ENCODE results near the gene GPC6. TPM values are rescaled to one million over a fixed set of nuclear protein-coding genes. Genes with fewer than 3 reads are reported as not detected.
A peak's percentile ranks its signal among the peaks of the same experiment; 100 is the strongest.

Gene GPC6
- polyA plus RNA-seq, 1 of the 3 experiments (the other 2 are of a cell fraction): 6.7 TPM

DNA sequence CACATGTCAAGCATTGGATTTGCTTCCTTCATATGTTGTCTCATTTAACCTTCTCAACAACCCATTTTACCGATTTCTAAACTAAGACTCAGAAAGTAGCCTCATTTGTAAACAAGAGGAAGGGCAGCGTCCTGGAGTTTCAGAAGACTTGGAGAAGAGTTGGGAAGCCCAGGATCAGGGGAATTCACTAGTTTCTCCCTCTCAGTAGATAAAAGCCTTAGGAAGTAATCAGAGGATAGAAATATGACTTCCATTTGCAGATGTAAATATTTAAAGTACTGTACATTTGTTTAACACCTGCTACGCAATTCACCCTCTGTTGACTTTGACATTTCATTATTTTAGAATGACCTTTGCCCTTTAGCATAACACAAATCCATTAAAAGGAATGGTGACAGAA lies 1036.4 kb downstream of the GPC6 start:
- TF ChIP-seq NRF1 (IDR thresholded peaks at IDR 0.05; ENCODE audit: low read depth, low read length): no peak
- TF ChIP-seq EZH2phosphoT487 (IDR thresholded peaks at IDR 0.05; ENCODE audit: borderline replicate concordance, low read depth): no peak
- TF ChIP-seq, protein P1, sequence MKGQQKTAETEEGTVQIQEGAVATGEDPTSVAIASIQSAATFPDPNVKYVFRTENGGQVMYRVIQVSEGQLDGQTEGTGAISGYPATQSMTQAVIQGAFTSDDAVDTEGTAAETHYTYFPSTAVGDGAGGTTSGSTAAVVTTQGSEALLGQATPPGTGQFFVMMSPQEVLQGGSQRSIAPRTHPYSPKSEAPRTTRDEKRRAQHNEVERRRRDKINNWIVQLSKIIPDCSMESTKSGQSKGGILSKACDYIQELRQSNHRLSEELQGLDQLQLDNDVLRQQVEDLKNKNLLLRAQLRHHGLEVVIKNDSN (IDR thresholded peaks at IDR 0.05; ENCODE audit: borderline replicate concordance, low read depth): no peak
- H4K20me1 ChIP-seq (ENCODE audit: insufficient read depth): no peaks in the 10 kb centered on the region
- H3K4me2 ChIP-seq: no peak overlapping the region
- CTCF ChIA-PET: no interaction called here
- no peaks in the 10 kb centered on the region for H3F3A ChIP-seq (replicated peaks; ENCODE audit: insufficient read depth)
- POLR2A ChIA-PET: no interaction called here
- H3K9me3 ChIP-seq: no peaks in the 10 kb centered on the region
- H3K9me2 ChIP-seq: no peaks in the 10 kb centered on the region
- H2AFZ ChIP-seq (ENCODE audit: low read depth): no peak overlapping the region
- peaks cover 0 to under 1% of the 10 kb centered on the region in 2 experiments; a peak in 1 of 4 replicates for H3K4me1 ChIP-seq (ENCODE audit: control insufficient read depth in 1 of 2, insufficient read depth in 2 of 2, low read depth in 1 of 2, low read length in 1 of 2)
- no peak overlapping the region for H3K9ac ChIP-seq
- DNase-seq: no peak
- H3K79me2 ChIP-seq (ENCODE audit: insufficient read depth): no peaks in the 10 kb centered on the region
- H3K27ac ChIP-seq (ENCODE audit: low read depth in 2 of 2, low read length in 1 of 2): no peak overlapping the region
- H3K4me3 ChIP-seq (ENCODE audit: low read depth in 2 of 2, low read length in 1 of 2): no peak overlapping the region
- H3K36me3 ChIP-seq (replicated peaks in 1 of 2; ENCODE audit: control insufficient read depth in 1 of 2, insufficient read depth in 2 of 2, low read length in 1 of 2): no peaks in the 10 kb centered on the region
- WGBS (ENCODE audit: low lambda C conversion rate): 88% methylated on average over 3 of the region's 3 CpGs
- no peaks in the 10 kb centered on the region for H3K27me3 ChIP-seq (ENCODE audit: insufficient read depth)

DNA sequence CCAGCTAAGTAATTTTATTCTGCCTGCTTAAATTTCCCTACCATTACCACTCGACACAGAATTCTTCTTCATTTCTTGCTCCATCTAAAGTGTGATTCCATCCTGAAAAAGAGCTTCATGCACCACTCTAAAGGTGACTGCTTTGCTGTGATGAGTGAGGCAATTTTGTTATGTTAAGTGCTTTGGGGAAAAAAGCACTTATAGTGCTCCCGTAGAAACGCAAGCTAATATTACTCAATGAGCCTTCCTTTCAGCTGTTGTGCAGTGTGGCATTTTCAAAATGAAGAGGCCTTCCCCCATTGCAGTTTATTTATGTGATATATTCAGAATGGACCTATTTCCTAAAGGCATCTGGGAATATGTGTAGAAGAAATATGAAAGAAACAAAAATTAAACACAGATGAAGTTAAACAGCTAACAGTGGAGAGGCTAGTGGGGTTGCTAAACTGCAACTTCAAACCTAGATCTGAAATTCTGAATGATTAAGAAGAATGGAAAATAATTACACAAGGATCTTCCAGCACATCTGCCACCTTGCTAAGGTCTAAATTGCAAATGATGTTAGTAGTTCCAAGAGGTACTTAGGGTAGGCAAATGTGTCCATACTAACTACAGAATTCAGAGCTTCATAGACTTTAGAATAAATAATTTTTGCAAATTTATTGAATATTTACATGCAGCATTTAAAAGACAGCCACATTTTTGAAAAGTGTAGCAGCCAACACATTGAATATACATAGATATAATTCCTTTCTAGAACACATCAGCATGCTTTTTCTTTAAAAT lies 1041.2 kb downstream of the GPC6 start:
- Histone ChIP-seq H3K27ac (ENCODE audit: low read depth in 2 of 2, low read length in 1 of 2) (peak overlapping the region in 1 of 2 experiments; percentile 37; a peak in 2 of 4 replicates), H3K36me3 (replicated peaks in 1 of 2; ENCODE audit: control insufficient read depth in 1 of 2, insufficient read depth in 2 of 2, low read length in 1 of 2) (no peaks in the 10 kb centered on the region), H3K4me3 (ENCODE audit: low read depth in 2 of 2, low read length in 1 of 2) (no peak overlapping the region), H3K27me3 (ENCODE audit: insufficient read depth) (no peaks in the 10 kb centered on the region), H3K4me2 (peak overlapping the region; percentile 29; the same call in 1 of the 2 replicates), H4K20me1 (ENCODE audit: insufficient read depth) (no peaks in the 10 kb centered on the region), H3K9ac (no peak overlapping the region), H3K4me1 (ENCODE audit: control insufficient read depth in 1 of 2, insufficient read depth in 2 of 2, low read depth in 1 of 2, low read length in 1 of 2) (peaks cover 0 to 11% of the 10 kb centered on the region in 2 experiments; a peak in 1 of 4 replicates), H3K9me2 (no peaks in the 10 kb centered on the region), H2AFZ (ENCODE audit: low read depth) (no peak overlapping the region), H3K9me3 (no peaks in the 10 kb centered on the region), H3F3A (replicated peaks; ENCODE audit: insufficient read depth) (peaks cover 6% of the 10 kb centered on the region), H3K79me2 (ENCODE audit: insufficient read depth) (no peaks in the 10 kb centered on the region)
- CTCF ChIA-PET: no interaction called here
- no peak for DNase-seq
- TF ChIP-seq, protein P2, sequence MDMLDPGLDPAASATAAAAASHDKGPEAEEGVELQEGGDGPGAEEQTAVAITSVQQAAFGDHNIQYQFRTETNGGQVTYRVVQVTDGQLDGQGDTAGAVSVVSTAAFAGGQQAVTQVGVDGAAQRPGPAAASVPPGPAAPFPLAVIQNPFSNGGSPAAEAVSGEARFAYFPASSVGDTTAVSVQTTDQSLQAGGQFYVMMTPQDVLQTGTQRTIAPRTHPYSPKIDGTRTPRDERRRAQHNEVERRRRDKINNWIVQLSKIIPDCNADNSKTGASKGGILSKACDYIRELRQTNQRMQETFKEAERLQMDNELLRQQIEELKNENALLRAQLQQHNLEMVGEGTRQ (IDR thresholded peaks at IDR 0.05; ENCODE audit: borderline replicate concordance, low read depth, low read length): no peak
- no peak for TF ChIP-seq JUND (IDR thresholded peaks at IDR 0.05)
- no peak for TF ChIP-seq FOSL2 (IDR thresholded peaks at IDR 0.05; ENCODE audit: borderline replicate concordance, low read depth)
- no peak for TF ChIP-seq RCOR1 (IDR thresholded peaks at IDR 0.05; ENCODE audit: low read length)
- TF ChIP-seq FOXJ3 (CRISPR knock-in tag; IDR thresholded peaks at IDR 0.05): no peak
- no peak for TF ChIP-seq RAD21 (IDR thresholded peaks at IDR 0.05; ENCODE audit: low read length)
- TF ChIP-seq EZH2phosphoT487 (IDR thresholded peaks at IDR 0.05; ENCODE audit: borderline replicate concordance, low read depth): no peak
- TF ChIP-seq TAF1 (IDR thresholded peaks at IDR 0.05; ENCODE audit: borderline replicate concordance, low read depth, low read length): no peak
- POLR2A ChIA-PET: no interaction called here
- WGBS (ENCODE audit: low lambda C conversion rate): 96% methylated on average over 3 of the region's 3 CpGs
